SK-N-SH (cell line): ENCODE data around the gene RAB11FIP5. TPM values are rescaled to one million over a fixed set of nuclear protein-coding genes. Genes with fewer than 3 reads are reported as not detected.

Experiments
- CTCF ChIA-PET: fragments of 300-600, 350-600 bp; formaldehyde crosslinking; extraction: SDS; loops from one replicate; lab custom pipeline; 2021; lab: Yijun Ruan, JAX
- POLR2A ChIA-PET: fragments of 350-600 bp; sonication (Branson Sonifier 250); formaldehyde crosslinking; extraction: SDS; loops from one replicate; lab custom pipeline; 2020; ENCODE audit warnings: antibody characterized with exemption, inconsistent platforms; lab: Yijun Ruan, JAX
- DNase-seq: peaks from one replicate; pipeline ENCODE4 v3.0.0; 2012
- H2AFZ ChIP-seq: fragments of 200-600 bp; sonication (generic); 2 replicates; pipeline ENCODE4 v1.8.1; 2016; ENCODE audit warnings: antibody characterized with exemption, mild to moderate bottlenecking, low read depth
- H3F3A ChIP-seq: fragments of 200-600 bp; sonication (generic); replicated peaks from 2 replicates; pipeline ENCODE3; 2016; ENCODE audit warnings: antibody characterized with exemption, mild to moderate bottlenecking; ENCODE audit not compliant: insufficient read depth
- H3K27ac ChIP-seq, 2 experiments: fragments of 200-500 bp in 1 of 2; fragments of 200-600 bp in 1 of 2; sonication (Bioruptor generic) in 1 of 2; sonication (generic), shearing (Covaris generic) in 1 of 2; 2 replicates each; pipeline versions ENCODE4 v1.5.1 to v1.6.1; 2014 to 2016; ENCODE audit warnings: low read depth in 2 of 2, inconsistent platforms in 1 of 2, low read length in 1 of 2, mild to moderate bottlenecking in 1 of 2, mixed read lengths in 1 of 2
- H3K27me3 ChIP-seq: fragments of 200-600 bp; sonication (generic), shearing (Covaris generic); 2 replicates; pipeline ENCODE4 v1.6.1; 2016; ENCODE audit warnings: mixed run types; ENCODE audit not compliant: insufficient read depth
- H3K36me3 ChIP-seq, 2 experiments: fragments of 200-500 bp in 1 of 2; fragments of 200-600 bp in 1 of 2; sonication (Bioruptor generic) in 1 of 2; sonication (generic) in 1 of 2; replicated peaks in 1 of 2; 2 replicates each; pipeline versions ENCODE3 to v1.5.1; 2014 to 2016; ENCODE audit warnings: low read length in 1 of 2, mild to moderate bottlenecking in 1 of 2; ENCODE audit not compliant: insufficient read depth in 2 of 2, control insufficient read depth in 1 of 2
- H3K4me1 ChIP-seq, 2 experiments: fragments of 200-500 bp in 1 of 2; fragments of 200-600 bp in 1 of 2; sonication (Bioruptor generic) in 1 of 2; sonication (generic), shearing (Covaris generic) in 1 of 2; 2 replicates each; pipeline versions ENCODE4 v1.5.1 to v1.6.1; 2014 to 2016; ENCODE audit warnings: low read depth in 1 of 2, low read length in 1 of 2, mixed run types in 1 of 2; ENCODE audit not compliant: insufficient read depth in 2 of 2, control insufficient read depth in 1 of 2
- H3K4me2 ChIP-seq: fragments of 200-600 bp; sonication (generic), shearing (Covaris generic); 2 replicates; pipeline ENCODE4 v1.6.1; 2017; ENCODE audit warnings: mixed run types
- H3K4me3 ChIP-seq, 2 experiments: fragments of 200-500 bp in 1 of 2; fragments of 200-600 bp in 1 of 2; sonication (Bioruptor generic) in 1 of 2; sonication (generic), shearing (Covaris generic) in 1 of 2; 2 replicates each; pipeline versions ENCODE4 v1.5.1 to v1.8.1; 2014 to 2016; ENCODE audit warnings: low read depth in 2 of 2, inconsistent platforms in 1 of 2, low read length in 1 of 2, mild to moderate bottlenecking in 1 of 2, mixed read lengths in 1 of 2, moderate library complexity in 1 of 2
- H3K79me2 ChIP-seq: fragments of 200-600 bp; sonication (generic); 2 replicates; pipeline ENCODE4 v1.8.1; 2017; ENCODE audit warnings: mild to moderate bottlenecking; ENCODE audit not compliant: insufficient read depth
- H3K9ac ChIP-seq: fragments of 200-600 bp; sonication (generic); 2 replicates; pipeline ENCODE4 v1.6.1; 2017; ENCODE audit warnings: mixed run types
- H3K9me2 ChIP-seq: fragments of 200-600 bp; sonication (generic); 2 replicates; pipeline ENCODE4 v1.6.1; 2017; ENCODE audit warnings: mixed run types
- H3K9me3 ChIP-seq: fragments of 200-600 bp; sonication (generic); 2 replicates; pipeline ENCODE4 v1.6.1; 2017; ENCODE audit warnings: mixed run types, mild to moderate bottlenecking, moderate library complexity
- H4K20me1 ChIP-seq: fragments of 200-600 bp; sonication (generic); 2 replicates; pipeline ENCODE4 v1.6.1; 2017; ENCODE audit warnings: mild to moderate bottlenecking, mixed run types; ENCODE audit not compliant: insufficient read depth
- CTCF ChIP-seq: fragments of 200-600 bp; sonication (generic); IDR thresholded peaks from 2 replicates; pipeline ENCODE4 v1.6.1; 2017; ENCODE audit warnings: antibody characterized with exemption, mild to moderate bottlenecking, moderate library complexity
- EZH2phosphoT487 ChIP-seq: fragments of 200-600 bp; sonication (generic); IDR thresholded peaks from 2 replicates; pipeline ENCODE4 v1.6.1; 2017; ENCODE audit warnings: low read depth, mixed run types, mild to moderate bottlenecking, antibody characterized with exemption, moderate library complexity, borderline replicate concordance
- FOSL2 ChIP-seq: IDR thresholded peaks from 2 replicates; pipeline ENCODE4 v1.4.0; 2012; ENCODE audit warnings: low read depth, mild to moderate bottlenecking, moderate library complexity, borderline replicate concordance
- GABPA ChIP-seq: IDR thresholded peaks from 2 replicates; pipeline ENCODE4 v1.4.0; 2012; ENCODE audit warnings: low read depth, mild to moderate bottlenecking
- GATA2 ChIP-seq: sonication (generic); formaldehyde crosslinking; IDR thresholded peaks from 2 replicates; pipeline ENCODE4 v1.5.0; 2020; ENCODE audit warnings: mild to moderate bottlenecking, missing genetic modification reagents
- MXI1 ChIP-seq: IDR thresholded peaks from 2 replicates; pipeline ENCODE4 v1.6.1; 2012; ENCODE audit warnings: mild to moderate bottlenecking, low read depth, low read length, improper control_type of control experiment
- NFIC ChIP-seq: IDR thresholded peaks from 2 replicates; pipeline ENCODE4 v1.4.0; 2012; ENCODE audit warnings: borderline replicate concordance
- NRF1 ChIP-seq: IDR thresholded peaks from 2 replicates; pipeline ENCODE4 v1.6.1; 2012; ENCODE audit warnings: low read depth, mild to moderate bottlenecking, low read length
- RCOR1 ChIP-seq: fragments of 150-350 bp; IDR thresholded peaks from 2 replicates; pipeline ENCODE4 v1.6.1; 2017; ENCODE audit warnings: antibody characterized with exemption, low read length
- RXRA ChIP-seq: IDR thresholded peaks from 2 replicates; pipeline ENCODE4 v1.4.0; 2012; ENCODE audit warnings: low read depth, mild to moderate bottlenecking, borderline replicate concordance
- SIN3A ChIP-seq: IDR thresholded peaks from 2 replicates; pipeline ENCODE4 v1.6.1; 2012; ENCODE audit warnings: low read depth, mild to moderate bottlenecking, low read length, moderate library complexity, borderline replicate concordance
- TCF12 ChIP-seq: IDR thresholded peaks from 2 replicates; pipeline ENCODE4 v1.4.0; 2012
- TEAD4 ChIP-seq: IDR thresholded peaks from 2 replicates; pipeline ENCODE4 v1.4.0; 2012; ENCODE audit warnings: mild to moderate bottlenecking, borderline replicate concordance; ENCODE audit not compliant: insufficient read depth
- WGBS: methylation state at CpG from one replicate; pipeline ENCODE4 v1.1.6; 2017; ENCODE audit warnings: low lambda C conversion rate; 5-methylcytosine and 5-hydroxymethylcytosine counted together
- polyA plus RNA-seq, 3 experiments: library from polyadenylated mRNA; depleted of rRNA; stranded (reverse); fragments of >200 nt; gene quantifications; 2 replicates each; pipeline ENCODE4 v1.2.3, GENCODE V29; 2012
- TF ChIP-seq, protein P1 (sequence below): fragments of 150-350 bp; IDR thresholded peaks from 2 replicates; pipeline ENCODE4 v1.6.1; 2017; ENCODE audit warnings: antibody characterized with exemption, low read length, low read depth, borderline replicate concordance
- TF ChIP-seq, protein P2 (sequence below): IDR thresholded peaks from 2 replicates; pipeline ENCODE4 v1.6.1; 2012; ENCODE audit warnings: mild to moderate bottlenecking, low read depth, low read length, moderate library complexity
- TF ChIP-seq, protein P3 (sequence below): IDR thresholded peaks from 2 replicates; pipeline ENCODE4 v1.4.0; 2012; ENCODE audit warnings: low read depth

RAB11FIP5 gene
- polyA plus RNA-seq, 1 of the 3 experiments (the other 2 are of a cell fraction) = 17.1 TPM

DNA sequence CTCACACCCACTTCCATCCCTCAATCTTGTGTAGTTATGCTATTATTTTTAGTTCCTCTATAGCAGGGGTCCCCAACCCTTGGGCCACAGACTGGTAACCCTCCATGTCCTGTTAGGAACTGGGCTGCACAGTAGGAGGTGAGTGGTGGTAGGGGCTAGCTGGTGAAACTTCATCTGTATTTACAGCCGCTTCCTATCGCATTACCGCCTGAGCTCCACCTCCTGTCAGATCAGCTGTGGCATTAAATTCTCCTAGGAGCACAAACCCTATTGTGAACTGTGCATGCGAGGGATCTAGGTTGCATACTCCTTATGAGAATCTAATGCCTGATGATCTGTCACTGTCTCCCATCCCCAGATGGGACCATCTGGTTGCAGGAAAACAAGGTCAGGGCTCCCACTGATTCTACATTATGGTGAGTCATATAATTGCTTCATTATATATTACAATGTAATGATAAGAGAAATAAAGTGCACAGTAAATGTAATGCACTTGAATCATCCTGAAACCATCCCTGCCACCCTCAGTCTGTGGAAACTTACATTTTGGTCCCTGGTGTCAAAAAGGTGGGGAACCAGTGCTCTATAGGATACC is 1.6 kb upstream of the RAB11FIP5 start:
- CTCF ChIA-PET = interaction anchor here (0.8 to 10.6 kb wide), 11 partner anchors 12 to 197 kb away, joined by 3 to 88 read pairs (median 3); partner anchors contain the start of gene EMX1
- POLR2A ChIA-PET = interaction anchor here (0.6 kb wide), 1 partner anchor 43 kb away, joined by 4 read pairs; the partner anchor contains the start of gene SFXN5
- Histone ChIP-seq H3K9me2 (no peaks in the 10 kb centered on the region), H3K4me2 (no peak overlapping the region), H2AFZ (no peak overlapping the region), H3K9ac (no peak overlapping the region), H3K79me2 (peaks cover 32% of the 10 kb centered on the region), H3K4me3 (no peak overlapping the region), H3K9me3 (no peaks in the 10 kb centered on the region), H4K20me1 (peaks cover 27% of the 10 kb centered on the region), H3K27ac (peak overlapping the region in 1 of 2 experiments; percentile 98; a peak in 2 of 4 replicates), H3K27me3 (no peaks in the 10 kb centered on the region)
- DNase-seq = no peak
- no peak for TF ChIP-seq TCF12
- TF ChIP-seq, all 33 proteins: peak for 0
- Histone ChIP-seq H3K36me3 (no peaks in the 10 kb centered on the region), H3F3A (peaks cover 28% of the 10 kb centered on the region), H3K4me1 (peaks cover 14 to 30% of the 10 kb centered on the region in 2 experiments)
- WGBS = 100% methylated on average over 4 of the region's 4 CpGs

GRCh38 chr2:73112026-73112912 is 479 bp downstream of the RAB11FIP5 start:
- peaks cover 47% of the 10 kb centered on the region for H4K20me1 ChIP-seq
- POLR2A ChIA-PET = interaction anchor here (1.0 to 1.2 kb wide), 2 partner anchors 9 to 41 kb away, joined by 3 to 5 read pairs; no protein-coding TSS in a partner anchor
- H3K4me3 ChIP-seq = peak overlapping the region; percentile 77 to 85
- H3K9ac ChIP-seq = peak overlapping the region; percentile 91
- H2AFZ ChIP-seq = peak overlapping the region; percentile 53; the same call in 1 of the 2 replicates
- peaks cover 22% of the 10 kb centered on the region for H3F3A ChIP-seq
- H3K79me2 ChIP-seq = peaks cover 53% of the 10 kb centered on the region
- no peaks in the 10 kb centered on the region for H3K9me2 ChIP-seq
- peak; percentile 73 for DNase-seq
- TF ChIP-seq, protein P1, sequence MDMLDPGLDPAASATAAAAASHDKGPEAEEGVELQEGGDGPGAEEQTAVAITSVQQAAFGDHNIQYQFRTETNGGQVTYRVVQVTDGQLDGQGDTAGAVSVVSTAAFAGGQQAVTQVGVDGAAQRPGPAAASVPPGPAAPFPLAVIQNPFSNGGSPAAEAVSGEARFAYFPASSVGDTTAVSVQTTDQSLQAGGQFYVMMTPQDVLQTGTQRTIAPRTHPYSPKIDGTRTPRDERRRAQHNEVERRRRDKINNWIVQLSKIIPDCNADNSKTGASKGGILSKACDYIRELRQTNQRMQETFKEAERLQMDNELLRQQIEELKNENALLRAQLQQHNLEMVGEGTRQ = no peak
- no peak for TF ChIP-seq GABPA
- TF ChIP-seq, protein P2, sequence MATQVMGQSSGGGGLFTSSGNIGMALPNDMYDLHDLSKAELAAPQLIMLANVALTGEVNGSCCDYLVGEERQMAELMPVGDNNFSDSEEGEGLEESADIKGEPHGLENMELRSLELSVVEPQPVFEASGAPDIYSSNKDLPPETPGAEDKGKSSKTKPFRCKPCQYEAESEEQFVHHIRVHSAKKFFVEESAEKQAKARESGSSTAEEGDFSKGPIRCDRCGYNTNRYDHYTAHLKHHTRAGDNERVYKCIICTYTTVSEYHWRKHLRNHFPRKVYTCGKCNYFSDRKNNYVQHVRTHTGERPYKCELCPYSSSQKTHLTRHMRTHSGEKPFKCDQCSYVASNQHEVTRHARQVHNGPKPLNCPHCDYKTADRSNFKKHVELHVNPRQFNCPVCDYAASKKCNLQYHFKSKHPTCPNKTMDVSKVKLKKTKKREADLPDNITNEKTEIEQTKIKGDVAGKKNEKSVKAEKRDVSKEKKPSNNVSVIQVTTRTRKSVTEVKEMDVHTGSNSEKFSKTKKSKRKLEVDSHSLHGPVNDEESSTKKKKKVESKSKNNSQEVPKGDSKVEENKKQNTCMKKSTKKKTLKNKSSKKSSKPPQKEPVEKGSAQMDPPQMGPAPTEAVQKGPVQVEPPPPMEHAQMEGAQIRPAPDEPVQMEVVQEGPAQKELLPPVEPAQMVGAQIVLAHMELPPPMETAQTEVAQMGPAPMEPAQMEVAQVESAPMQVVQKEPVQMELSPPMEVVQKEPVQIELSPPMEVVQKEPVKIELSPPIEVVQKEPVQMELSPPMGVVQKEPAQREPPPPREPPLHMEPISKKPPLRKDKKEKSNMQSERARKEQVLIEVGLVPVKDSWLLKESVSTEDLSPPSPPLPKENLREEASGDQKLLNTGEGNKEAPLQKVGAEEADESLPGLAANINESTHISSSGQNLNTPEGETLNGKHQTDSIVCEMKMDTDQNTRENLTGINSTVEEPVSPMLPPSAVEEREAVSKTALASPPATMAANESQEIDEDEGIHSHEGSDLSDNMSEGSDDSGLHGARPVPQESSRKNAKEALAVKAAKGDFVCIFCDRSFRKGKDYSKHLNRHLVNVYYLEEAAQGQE = no peak
- no peak for TF ChIP-seq EZH2phosphoT487
- TF ChIP-seq CTCF = no peak
- TF ChIP-seq RCOR1 = no peak
- TF ChIP-seq TEAD4 = no peak
- no peak for TF ChIP-seq SIN3A
- peak; percentile 18; the same call in 1 of the 2 replicates for TF ChIP-seq MXI1
- TF ChIP-seq, protein P3, sequence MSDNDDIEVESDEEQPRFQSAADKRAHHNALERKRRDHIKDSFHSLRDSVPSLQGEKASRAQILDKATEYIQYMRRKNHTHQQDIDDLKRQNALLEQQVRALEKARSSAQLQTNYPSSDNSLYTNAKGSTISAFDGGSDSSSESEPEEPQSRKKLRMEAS = peak; percentile 74
- no peak for TF ChIP-seq FOSL2
- TF ChIP-seq NRF1 = no peak
- no peak for TF ChIP-seq GATA2 (CRISPR knock-in tag)
- no peak for TF ChIP-seq RXRA
- no peak for TF ChIP-seq NFIC
- TF ChIP-seq, all 33 proteins: peak for 2
- no peaks in the 10 kb centered on the region for H3K27me3 ChIP-seq
- 20% methylated on average over 10 of the region's 88 CpGs for WGBS
- peaks cover 8 to 42% of the 10 kb centered on the region in 2 experiments for H3K4me1 ChIP-seq
- no peaks in the 10 kb centered on the region for H3K36me3 ChIP-seq
- peak overlapping the region; percentile 16 to 86; a peak in 3 of 4 replicates for H3K27ac ChIP-seq
- CTCF ChIA-PET = interaction anchor here (0.8 to 10.6 kb wide), 13 partner anchors 11 to 220 kb away, joined by 3 to 88 read pairs (median 4); no protein-coding TSS in a partner anchor
- no peaks in the 10 kb centered on the region for H3K9me3 ChIP-seq
- peak overlapping the region; percentile 98 for H3K4me2 ChIP-seq
